GM18861 (cell line): ENCODE data around the gene OR10A3.

ENCODE experiments used
- ATAC-seq: cut with Tn5 transposase; IDR thresholded peaks from one replicate; pipeline ENCODE4 v1.9.1; 2021; ENCODE audit not compliant: unreplicated experiment

The OR10A3 gene

DNA sequence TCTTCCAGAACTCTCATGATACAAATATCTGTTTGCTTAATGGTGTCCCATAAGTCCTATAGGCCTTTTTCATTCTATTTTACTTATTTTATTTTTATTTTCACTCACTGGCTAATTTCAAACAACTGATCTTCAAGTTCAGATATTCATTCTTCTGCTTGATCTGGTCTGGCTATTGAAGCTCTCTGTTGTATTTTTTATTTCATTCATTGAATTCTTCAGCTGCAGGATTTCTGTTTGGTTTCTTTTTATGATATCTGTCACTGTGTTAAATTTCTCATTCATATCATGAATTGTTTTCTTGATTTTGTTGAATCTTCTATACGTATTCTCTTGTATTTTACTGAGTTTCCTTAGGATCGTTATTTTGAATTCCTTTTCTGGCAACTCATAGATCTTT is 2.6 kb upstream of the OR10A3 start:
- ATAC-seq, result no peak

DNA sequence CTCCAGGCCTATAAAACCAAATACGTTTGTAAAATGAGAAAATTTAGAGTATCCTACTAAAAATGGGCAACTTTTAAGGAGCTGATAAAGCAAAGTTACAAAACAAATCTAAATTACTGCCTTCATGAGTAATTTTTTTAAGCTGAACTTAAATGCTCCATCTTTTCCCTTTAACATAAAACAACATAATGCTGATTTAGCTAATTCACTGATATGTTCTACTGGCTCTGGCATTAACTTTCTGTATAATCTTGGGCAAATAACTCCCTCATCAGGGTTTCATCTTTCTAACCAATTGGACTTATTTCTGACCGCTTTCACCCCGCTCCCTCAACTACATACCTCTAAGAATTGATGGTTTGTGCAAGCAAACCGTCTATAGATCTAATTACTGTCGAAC is 362 bp downstream of the OR10A3 start:
- ATAC-seq, result no peak

DNA sequence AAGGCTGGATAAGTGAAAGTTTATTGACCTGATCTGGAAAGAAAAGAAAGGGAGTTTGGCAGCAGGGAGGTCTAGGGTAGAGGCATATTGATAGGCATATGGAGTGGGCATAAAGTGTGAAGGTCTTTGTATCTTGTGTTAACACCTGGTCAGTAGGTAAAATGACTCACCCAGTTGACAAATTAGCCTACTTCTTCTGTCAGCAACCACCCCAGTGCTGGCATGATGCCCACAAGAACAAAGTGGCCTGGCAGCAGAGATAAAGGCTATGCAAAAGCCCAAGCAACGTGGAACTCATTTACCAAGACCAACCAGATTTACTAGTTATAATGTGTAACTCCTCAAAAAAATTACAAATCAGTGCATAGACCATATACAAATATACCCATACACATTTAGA is 4.9 kb downstream of the OR10A3 start:
- ATAC-seq, result no peak

DNA sequence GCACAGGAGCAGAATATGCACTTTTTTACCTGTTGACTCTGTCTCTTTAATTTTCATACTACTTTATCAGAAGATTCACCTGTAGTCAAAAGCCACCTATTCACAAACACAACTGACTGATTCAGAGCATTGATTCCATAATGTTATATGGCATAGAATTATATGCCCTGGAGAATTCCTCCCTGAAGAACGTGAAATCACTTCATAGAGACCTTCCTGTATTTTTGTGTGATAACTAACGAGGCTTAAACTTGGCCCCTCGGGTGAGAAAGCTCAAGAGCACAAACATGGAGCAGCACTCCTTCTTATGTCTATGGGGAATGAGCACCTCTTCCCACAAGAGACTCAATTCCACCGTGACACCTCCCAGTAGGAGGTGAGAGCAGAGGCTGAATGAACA is 10.3 kb downstream of the OR10A3 start, which contains the start of gene OR10A6:
OR10A6 (minus strand) TSS at position 101 of the 400 bp plus-strand sequence. CDS start 2,606 bp downstream, outside the sequence.
- no peak for ATAC-seq

DNA sequence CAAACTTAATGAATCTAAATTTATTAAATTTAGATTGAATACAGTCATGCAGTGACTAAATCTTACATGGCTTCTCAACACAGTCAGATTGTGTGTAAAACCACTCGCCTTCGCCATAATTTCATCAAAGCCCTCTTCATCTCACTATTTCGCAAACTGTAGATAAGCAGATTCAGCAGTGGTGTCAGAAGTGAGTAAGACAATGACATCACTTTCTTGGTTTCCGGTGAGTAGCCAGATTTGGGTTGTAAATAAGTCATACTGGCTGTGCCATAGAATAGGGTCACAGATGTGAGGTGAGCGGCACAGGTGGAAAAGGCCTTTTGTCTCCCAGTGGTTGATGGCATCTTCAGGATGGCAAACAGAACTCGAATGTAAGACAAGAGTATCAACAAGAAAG is 13.9 kb downstream of the OR10A3 start:
- ATAC-seq, result no peak

DNA sequence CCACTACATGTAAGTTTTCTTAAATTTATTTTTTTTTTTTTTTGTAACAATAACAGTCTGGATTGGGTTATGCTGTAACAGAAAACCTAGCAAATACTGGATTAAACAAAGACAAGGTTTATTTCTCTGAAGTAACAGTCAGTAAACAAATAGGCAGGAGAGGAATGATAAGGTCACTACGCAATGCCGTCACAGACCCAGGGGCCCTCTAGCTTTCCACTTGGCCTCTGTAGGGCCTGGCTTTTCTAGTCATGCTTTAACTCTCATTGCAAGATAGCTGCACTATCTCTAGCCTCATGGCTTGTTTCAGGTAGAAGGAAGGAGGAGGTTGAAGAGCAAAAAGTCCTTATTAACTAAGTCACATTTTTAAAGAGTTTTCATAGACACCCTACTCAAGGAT is 17.0 kb downstream of the OR10A3 start:
- ATAC-seq, result no peak

DNA sequence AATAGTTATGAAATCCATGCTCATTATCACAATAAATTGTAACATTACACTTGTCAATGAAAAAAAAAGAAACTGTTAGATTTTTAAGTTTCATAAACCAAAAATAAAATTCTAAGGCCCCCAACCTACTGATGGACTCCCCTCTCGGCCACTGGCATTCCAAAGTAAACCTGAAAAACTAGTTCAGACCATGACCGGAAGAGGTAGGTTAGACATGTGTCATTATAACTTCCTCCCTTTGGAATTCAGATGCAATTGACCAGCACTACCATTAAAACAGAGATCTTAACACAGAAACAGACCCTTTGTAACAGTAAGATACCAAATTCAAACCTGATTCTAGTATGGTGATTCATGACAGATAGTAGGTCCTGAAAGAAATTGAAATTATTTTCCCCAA is 23.4 kb downstream of the OR10A3 start:
- no peak for ATAC-seq

DNA sequence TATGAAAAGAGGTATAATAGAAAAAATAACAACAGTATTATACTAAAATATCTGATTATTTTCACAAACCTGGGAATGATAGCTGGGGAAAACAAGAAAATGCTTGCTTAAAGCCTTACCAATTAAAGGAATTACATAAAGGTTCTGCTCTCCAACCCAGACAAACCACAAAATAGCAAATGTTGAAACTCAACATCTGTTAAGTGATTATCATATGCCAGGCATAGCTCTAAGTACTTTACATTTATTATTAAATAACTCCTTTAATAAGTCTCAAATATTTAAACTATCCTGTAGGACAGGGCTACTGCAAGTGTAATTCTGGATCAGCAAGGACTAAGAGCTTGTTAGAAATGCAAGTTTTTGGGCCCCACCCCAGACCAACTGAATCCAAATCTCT is 30.5 kb downstream of the OR10A3 start:
- ATAC-seq, result no peak

DNA sequence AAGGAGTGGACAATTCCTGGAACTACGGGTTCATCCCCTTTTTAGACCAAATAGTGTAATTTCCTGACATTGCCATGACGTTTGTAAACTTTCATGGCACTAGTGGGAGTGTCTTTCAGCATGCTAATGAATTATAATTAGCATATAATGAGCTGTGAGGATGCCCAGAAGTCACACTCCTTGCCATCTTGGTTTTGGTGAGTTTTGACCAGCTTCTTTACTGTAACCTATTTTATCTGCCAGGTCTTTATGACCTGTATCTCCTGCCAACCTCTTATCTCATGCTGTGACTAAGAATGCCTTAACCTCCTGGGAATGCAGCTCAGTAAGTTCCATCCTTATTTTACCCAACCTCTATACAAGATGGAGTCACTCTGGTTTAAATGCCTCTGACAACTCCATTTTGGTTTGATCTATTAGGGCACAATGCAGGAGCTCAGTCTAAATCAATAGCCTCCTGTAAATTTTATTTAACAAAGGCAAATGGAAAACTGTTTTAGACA is 31.2 kb downstream of the OR10A3 start:
- ATAC-seq, result no peak

DNA sequence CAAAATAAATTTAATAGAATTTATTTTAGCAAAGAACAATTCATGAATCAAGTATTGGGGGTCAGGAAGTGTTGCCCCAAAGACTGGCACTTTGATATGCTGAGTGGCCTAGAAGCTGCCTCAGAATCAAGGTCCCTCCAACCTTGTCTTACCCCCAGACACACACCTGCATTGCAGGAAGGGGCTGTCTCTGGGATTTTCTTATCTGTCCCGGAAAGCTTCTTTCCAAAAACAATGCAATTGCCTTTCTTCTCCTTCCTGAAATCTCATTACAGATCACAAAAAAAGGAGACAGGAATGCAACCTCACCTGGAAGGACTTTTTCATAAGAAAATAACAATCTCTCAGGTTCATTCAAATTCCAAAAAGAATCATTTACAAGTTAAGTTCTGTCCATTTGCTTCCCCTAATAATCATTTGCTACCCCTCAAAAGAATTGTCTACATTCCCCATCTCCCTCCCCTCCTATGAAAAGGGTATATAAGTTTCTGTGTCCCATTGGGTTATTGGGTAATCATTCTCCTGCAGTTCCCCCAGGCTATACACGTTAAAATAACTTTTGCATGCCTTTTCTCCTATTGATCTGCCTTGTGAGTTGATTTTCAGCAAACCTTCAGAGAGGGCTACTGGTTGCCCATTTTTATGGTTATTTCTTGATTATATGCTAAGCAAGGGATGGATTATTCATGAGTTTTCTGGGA is 31.8 kb downstream of the OR10A3 start:
- no peak for ATAC-seq

DNA sequence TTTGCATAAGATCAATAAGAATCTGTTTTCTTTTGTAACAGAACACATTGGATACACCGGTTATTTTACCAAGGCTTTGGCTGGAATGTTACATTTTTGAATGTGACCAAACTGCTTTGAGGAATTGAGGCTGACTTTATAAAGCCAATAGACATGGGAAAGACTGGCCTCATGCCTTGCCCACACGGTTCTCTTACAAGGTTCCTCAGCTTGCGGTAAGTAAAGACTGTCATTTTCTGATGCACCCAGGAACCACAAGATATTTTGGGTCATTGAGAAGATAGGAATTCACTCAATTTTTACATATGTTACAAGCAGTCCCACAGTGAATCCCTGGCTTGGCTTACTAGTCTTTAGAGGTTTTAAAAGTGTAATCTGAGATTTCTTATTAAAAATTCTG is 34.4 kb downstream of the OR10A3 start:
- no peak for ATAC-seq

DNA sequence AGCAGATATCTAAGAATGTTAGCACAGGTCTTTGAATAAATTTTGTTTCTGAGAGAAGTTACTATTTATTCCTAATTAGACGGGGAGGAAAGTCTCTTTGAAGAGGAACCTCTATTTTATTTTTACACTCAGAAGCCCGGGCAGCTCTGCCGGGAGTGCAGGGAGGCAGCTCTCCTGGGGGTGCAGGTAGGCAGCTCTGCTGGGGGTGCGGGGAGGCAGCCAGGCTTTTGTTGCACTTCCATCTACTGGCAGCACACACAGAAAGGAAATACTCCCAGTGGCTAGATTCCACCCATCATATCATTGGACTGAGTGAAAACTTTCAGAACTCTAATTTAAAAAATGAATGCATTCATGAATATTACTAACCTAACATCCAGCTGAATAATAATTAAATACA is 35.0 kb downstream of the OR10A3 start:
- ATAC-seq, result no peak

DNA sequence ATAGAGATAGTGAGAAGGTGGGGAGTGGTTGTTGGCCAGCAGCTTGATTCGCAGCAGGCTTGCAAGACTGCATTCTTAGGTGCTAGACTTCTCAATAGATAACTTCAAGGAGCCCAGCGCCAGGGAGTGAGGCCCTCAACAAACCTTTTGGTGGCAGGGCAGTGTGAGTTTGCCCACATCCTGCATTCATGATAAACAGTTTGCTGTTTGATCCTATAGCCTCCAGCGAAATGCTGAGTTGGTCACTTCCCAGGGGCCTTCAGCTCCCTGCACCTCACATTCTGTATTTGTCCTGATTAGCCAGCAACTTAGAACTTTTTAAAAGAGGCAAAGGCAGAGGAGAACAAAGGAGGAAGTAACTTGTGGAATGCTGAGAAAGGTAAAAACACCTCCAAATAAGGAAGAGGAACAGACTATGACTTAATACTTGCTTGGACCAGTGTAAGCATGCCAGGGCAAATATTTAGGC is 35.5 kb downstream of the OR10A3 start:
- no peak for ATAC-seq

DNA sequence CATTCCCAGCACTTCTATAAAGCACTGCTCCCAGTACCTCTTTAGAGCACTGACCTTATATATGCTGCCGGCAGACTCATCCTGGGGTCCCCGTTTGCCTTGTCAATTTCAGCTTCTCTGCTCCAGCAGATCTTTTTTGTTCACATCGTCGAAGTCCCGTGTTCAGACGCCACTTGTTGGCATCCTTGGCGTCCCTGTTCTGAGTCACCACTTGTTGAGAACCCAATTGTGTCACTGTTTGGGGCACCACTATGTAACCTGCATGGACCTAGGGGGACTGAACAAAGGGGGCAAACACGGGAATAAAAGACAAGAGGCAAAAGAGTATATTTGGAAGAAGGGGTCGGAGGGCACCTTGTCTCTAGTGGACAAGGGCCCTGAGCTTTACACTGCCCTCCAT is 36.0 kb downstream of the OR10A3 start:
- no peak for ATAC-seq

DNA sequence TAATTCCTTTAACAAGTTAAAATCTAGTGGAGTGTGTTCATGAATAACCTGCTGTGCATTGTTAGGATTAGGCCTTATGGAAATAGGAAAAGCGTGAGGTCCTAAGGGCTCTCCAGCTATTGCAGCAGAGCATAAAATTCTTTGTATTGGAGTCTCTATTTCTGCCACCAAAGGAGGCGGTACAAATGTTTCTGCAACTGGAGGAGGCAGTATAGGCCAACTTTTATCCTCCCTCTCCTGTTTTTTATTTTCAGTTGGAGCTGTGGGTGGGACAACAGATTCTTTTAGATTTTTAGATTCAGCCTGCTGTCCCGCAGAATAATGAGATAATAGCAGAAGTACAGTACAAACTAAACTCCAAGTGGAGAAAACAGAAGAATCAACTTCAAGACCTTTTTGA is 36.6 kb downstream of the OR10A3 start:
- no peak for ATAC-seq

DNA sequence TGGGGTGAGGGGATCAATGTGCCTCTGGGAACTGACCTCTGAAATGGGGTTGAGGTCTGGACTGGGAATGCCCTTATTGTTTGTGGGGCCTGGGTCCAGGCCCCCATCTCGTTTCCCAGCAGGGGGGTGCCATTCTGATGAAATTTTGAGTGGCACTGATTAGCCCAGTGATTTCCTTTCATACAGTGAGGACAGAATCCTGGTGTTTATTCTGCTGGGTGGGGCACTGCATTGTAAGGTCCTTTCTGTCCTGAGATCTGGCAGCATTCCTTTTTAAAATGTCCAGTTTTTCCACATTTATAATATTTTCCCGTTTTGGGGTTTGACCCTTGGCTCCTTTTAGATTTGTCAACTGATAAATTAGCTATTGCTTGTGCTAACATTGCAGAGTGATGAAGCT is 37.6 kb downstream of the OR10A3 start:
- ATAC-seq, result no peak

DNA sequence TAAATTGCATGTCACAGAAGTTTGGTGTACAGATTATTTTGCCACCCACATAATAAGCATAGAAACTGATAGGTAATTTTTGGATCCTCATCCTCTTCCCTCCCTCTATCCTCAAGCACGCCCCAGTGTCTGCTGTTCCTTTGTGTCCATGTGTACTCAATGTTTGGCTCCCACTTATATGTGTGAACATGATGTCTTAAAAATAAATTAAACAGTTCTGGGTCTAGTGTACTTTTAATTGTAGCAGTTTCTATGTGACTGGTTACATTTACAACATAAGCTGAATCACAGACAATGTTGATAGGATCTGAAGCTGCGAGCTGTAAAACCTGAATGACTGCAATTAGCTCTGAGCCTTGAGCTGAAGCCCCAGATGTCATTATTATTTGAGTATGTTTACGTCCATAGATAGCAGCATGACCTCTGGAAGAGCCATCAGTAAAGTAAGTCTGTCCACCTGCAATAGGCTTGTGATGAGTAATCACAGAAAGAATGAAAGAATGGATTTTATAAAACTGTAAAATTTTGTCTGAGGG is 40.1 kb downstream of the OR10A3 start:
- no peak for ATAC-seq

DNA sequence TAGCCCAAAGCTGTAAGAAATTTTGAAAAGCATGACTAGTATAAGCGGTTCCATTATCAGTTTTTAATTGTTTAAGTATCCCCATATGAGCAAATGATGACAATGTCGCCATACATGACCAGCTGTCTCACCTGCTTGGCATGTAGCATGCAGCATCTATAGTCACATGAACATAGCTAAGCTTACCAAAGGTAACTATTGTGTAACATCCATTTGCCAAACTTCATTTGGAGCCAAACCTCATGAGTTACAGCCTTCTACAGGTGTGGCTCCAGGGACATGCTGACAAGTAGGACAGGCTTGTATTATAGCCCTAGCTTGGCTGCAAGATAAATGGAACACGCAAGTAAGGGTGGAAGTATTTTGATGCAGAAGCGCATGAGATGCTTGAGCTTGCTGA is 40.8 kb downstream of the OR10A3 start:
- no peak for ATAC-seq

DNA sequence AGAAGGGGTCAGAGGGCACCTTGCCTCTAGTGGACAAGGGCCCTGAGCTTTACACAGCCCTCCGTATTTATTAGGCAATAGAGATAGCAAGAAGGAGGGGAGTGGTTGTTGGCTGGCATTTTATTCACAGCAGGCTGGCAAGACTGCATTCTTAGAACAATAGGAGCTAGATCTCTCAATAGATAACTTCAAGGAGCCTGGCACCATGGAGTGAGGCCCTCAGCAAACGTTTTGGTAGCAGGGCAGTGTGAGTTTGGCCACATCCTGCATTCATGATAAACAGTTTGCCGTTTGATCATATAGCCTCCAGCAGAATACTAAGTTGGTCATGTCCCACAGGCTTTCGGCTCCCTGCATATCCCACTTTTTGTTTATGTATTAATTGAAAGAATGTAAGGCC is 42.1 kb downstream of the OR10A3 start:
- ATAC-seq, result no peak

DNA sequence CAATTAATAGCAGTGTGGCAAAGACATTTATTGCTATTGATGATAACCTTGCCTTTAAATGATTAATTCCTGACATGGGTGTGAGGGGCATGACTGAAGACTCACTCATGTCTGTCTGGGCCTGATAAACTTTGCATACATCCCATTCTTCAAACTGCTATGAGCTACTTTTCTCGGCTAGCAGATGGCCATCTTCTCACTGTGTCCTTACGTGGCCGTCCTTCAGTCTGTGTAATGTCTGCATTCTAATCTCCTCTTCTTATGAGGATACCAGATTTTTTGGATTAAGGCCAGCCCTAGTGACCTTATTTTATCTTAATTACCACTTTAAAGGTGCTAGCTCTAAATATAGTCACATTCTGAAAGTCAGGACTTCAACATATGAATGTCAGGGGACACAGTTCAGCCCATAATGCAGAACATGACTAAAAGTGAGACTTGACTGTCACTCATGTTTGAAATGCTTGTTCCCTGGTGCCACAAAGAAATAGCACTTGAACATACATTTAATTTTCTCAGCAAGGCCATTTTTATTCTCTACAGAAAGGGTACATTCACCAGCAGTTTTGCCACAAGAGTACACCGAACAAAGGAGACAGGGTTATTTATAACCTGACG is 42.7 kb downstream of the OR10A3 start:
- no peak for ATAC-seq

DNA sequence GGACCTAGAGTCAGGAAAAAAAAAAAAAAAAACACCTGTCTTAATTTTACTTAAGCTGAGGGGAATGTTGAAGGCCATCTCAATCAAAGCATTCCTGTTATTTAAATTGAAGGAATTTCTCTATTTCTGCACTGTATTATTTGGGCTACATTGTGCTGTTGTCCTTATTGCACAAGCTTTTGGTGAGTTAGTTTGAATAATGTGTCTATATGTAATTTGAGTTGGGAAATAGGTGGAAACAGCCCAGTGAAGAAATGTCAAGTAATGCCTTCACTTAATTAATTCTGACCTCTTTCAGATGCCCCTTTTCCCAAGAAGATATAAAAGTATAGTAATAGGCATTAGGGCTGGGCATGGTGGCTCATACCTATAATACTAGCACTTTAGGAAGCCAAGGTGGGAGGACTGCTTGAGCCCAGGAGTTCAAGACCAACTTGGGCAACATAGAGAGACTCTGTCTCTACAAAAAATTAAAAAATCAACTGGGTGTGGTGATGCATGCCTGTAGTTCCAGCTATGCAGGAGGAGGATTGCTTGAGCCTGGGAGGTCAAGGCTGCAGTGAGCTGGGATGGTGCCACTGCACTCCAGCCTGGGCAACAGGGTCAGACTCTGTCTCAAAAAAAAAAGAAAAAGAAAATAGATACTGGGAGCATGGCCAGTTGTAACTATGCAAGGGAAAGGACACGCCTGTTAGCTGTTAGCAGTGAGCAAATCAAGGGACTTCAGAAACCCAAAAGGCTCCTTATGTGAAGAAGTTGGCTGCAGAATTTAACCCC is 45.3 kb downstream of the OR10A3 start:
- no peak for ATAC-seq

DNA sequence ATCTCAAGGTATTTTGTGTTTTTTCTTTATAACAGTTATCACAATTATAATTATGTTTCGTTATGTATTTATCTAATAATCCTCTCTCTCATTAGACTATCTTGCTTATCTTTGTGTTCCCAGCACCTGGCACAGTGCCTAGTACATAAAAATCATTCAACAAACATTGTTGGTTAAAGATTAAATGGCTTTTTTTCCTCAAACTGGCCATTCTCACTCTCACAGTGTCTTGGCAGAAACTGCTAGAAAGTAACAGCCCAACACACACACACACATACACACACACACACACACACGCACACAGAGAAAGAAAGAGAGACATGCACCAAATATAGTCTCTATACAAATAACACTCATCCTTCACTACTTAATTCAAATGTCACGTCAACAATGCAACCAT is 47.3 kb downstream of the OR10A3 start:
- no peak for ATAC-seq
